Liver (tissue), 9 donors: Measurements from ENCODE around the gene TARBP1. TPM values are rescaled to one million over a fixed set of nuclear protein-coding genes. Genes with fewer than 3 reads are reported as not detected.

Source experiments
- DNase-seq: peaks from one replicate; pipeline ENCODE4 v3.0.0-alpha.2; 2017; ENCODE audit warnings: low spot score
- H3K27ac ChIP-seq, 2 donors: one replicate each; pipeline ENCODE4 v1.7.0; 2013; ENCODE audit warnings: inconsistent platforms in 2 of 2, low read length in 2 of 2, control low read depth in 1 of 2, low read depth in 1 of 2, mild to moderate bottlenecking in 1 of 2
- H3K27me3 ChIP-seq, 4 donors: one replicate each; pipeline versions ENCODE4 v1.6.1 to v1.7.0; 2013; ENCODE audit warnings: low read length in 3 of 4, inconsistent platforms in 1 of 4, mild to moderate bottlenecking in 1 of 4, moderate library complexity in 1 of 4; ENCODE audit not compliant: control insufficient read depth in 4 of 4, insufficient read depth in 4 of 4
- H3K36me3 ChIP-seq, 4 donors: one replicate each; pipeline versions ENCODE4 v1.6.1 to v1.7.0; 2013; ENCODE audit warnings: low read length in 3 of 4, mild to moderate bottlenecking in 3 of 4, low read depth in 1 of 4, moderate library complexity in 1 of 4; ENCODE audit not compliant: control insufficient read depth in 4 of 4, insufficient read depth in 3 of 4
- H3K4me1 ChIP-seq, 4 donors: one replicate each; pipeline versions ENCODE4 v1.6.1 to v1.7.0; 2013; ENCODE audit warnings: low read length in 3 of 4, mild to moderate bottlenecking in 3 of 4, moderate library complexity in 1 of 4; ENCODE audit not compliant: control insufficient read depth in 4 of 4, insufficient read depth in 4 of 4
- H3K4me3 ChIP-seq, 3 donors: one replicate each; pipeline versions ENCODE4 v1.6.1 to v1.7.0; 2013; ENCODE audit warnings: low read length in 3 of 3, control low read depth in 1 of 3, low read depth in 1 of 3, mild to moderate bottlenecking in 1 of 3
- H3K9ac ChIP-seq, 2 donors: one replicate each; pipeline ENCODE4 v1.7.0; 2013; ENCODE audit warnings: low read length in 2 of 2, mild to moderate bottlenecking in 2 of 2, moderate library complexity in 2 of 2, control low read depth in 1 of 2, low read depth in 1 of 2
- H3K9me3 ChIP-seq, 4 donors: one replicate each; pipeline versions ENCODE4 v1.6.1 to v1.7.0; 2013; ENCODE audit warnings: low read length in 3 of 4; ENCODE audit not compliant: control insufficient read depth in 4 of 4
- CTCF ChIP-seq: fragments of 150-350 bp; IDR thresholded peaks from 2 replicates; pipeline ENCODE4 v1.5.1; 2017; ENCODE audit warnings: improper control_type of control experiment, low read depth, low read length; ENCODE audit not compliant: missing input control
- EGR1 ChIP-seq, 2 donors: IDR thresholded peaks; 2 replicates each; pipeline ENCODE4 v1.6.1; 2016 to 2018; ENCODE audit warnings: antibody characterized with exemption in 2 of 2, low read depth in 2 of 2
- FOXA1 ChIP-seq: IDR thresholded peaks from 2 replicates; pipeline ENCODE4 v1.6.1; 2016; ENCODE audit warnings: antibody characterized with exemption
- FOXA2 ChIP-seq: IDR thresholded peaks from 2 replicates; pipeline ENCODE4 v1.6.1; 2016; ENCODE audit warnings: antibody characterized with exemption
- GABPA ChIP-seq, 2 donors: IDR thresholded peaks in 1 of 2; conservative IDR thresholded peaks in 1 of 2; 2 replicates each; pipeline ENCODE4 v1.6.1; 2016; ENCODE audit warnings: antibody characterized with exemption in 2 of 2, mild to moderate bottlenecking in 1 of 2, moderate library complexity in 1 of 2
- HNF4A ChIP-seq, 2 donors: conservative IDR thresholded peaks; 2 replicates each; pipeline ENCODE4 v1.6.1; 2016; ENCODE audit warnings: antibody characterized with exemption in 2 of 2, mild to moderate bottlenecking in 2 of 2
- HNF4G ChIP-seq: IDR thresholded peaks from 2 replicates; pipeline ENCODE4 v1.6.1; 2016; ENCODE audit warnings: antibody characterized with exemption
- JUND ChIP-seq, 2 donors: IDR thresholded peaks; 2 replicates each; pipeline ENCODE4 v1.6.1; 2016; ENCODE audit warnings: antibody characterized with exemption in 2 of 2
- NR2F2 ChIP-seq: IDR thresholded peaks from 2 replicates; pipeline ENCODE4 v1.6.1; 2016; ENCODE audit warnings: antibody characterized with exemption
- RAD21 ChIP-seq, 2 donors: IDR thresholded peaks; 2 replicates each; pipeline ENCODE4 v1.6.1; 2016; ENCODE audit warnings: antibody characterized with exemption in 2 of 2, mild to moderate bottlenecking in 2 of 2
- RXRA ChIP-seq, 2 donors: IDR thresholded peaks; 2 replicates each; pipeline ENCODE4 v1.6.1; 2017 to 2018; ENCODE audit warnings: antibody characterized with exemption in 2 of 2, mild to moderate bottlenecking in 1 of 2
- SP1 ChIP-seq: IDR thresholded peaks from 2 replicates; pipeline ENCODE4 v1.6.1; 2018; ENCODE audit warnings: antibody characterized with exemption, mild to moderate bottlenecking
- TAF1 ChIP-seq: conservative IDR thresholded peaks from 2 replicates; pipeline ENCODE4 v1.6.1; 2016; ENCODE audit warnings: antibody characterized with exemption, mild to moderate bottlenecking
- YY1 ChIP-seq: IDR thresholded peaks from 2 replicates; pipeline ENCODE4 v1.6.1; 2016; ENCODE audit warnings: antibody characterized with exemption, mild to moderate bottlenecking
- WGBS: extraction: QIAGEN DNeasy Blood & Tissue Kit; methylation state at CpG from one replicate; pipeline ENCODE4 v1.1.7; 2013; 5-methylcytosine and 5-hydroxymethylcytosine counted together
- polyA plus RNA-seq, 2 donors: library from polyadenylated mRNA; stranded (reverse) in 1 of 2; unstranded in 1 of 2; fragments of 200-250 nt in 1 of 2; fragments of >200 nt in 1 of 2; fragmentation: Nextera tagmentation in 1 of 2; extraction: Ambion mirVana in 1 of 2; gene quantifications; one replicate each; pipeline versions ENCODE4 v1.2.1 to v1.2.3, GENCODE V29; 2013 to 2015
- total RNA-seq, 2 donors: library from RNA; depleted of rRNA; stranded (reverse); fragments of >200 nt; gene quantifications; one replicate each; pipeline ENCODE4 v1.2.3, GENCODE V29; 2014
- TF ChIP-seq, protein P1 (sequence below): IDR thresholded peaks from 2 replicates; pipeline ENCODE4 v1.6.1; 2016; ENCODE audit warnings: antibody characterized with exemption
- TF ChIP-seq, protein P2 (sequence below): IDR thresholded peaks from 2 replicates; pipeline ENCODE4 v1.6.1; 2016; ENCODE audit warnings: antibody characterized with exemption
- TF ChIP-seq, protein P3 (sequence below): IDR thresholded peaks from 2 replicates; pipeline ENCODE4 v1.6.1; 2016; ENCODE audit warnings: antibody characterized with exemption
- TF ChIP-seq, protein P4 (sequence below): IDR thresholded peaks from 2 replicates; pipeline ENCODE4 v1.6.1; 2016; ENCODE audit warnings: antibody characterized with exemption, mild to moderate bottlenecking
- donor health status: healthy.
- donor health status: healthy.
- donor health status: healthy.
- donor health status: healthy.
- donor health status: healthy.

The TARBP1 gene
- total and polyA plus RNA-seq, 4 donors, result 4.1 to 17.6 (median 9.1) TPM

DNA sequence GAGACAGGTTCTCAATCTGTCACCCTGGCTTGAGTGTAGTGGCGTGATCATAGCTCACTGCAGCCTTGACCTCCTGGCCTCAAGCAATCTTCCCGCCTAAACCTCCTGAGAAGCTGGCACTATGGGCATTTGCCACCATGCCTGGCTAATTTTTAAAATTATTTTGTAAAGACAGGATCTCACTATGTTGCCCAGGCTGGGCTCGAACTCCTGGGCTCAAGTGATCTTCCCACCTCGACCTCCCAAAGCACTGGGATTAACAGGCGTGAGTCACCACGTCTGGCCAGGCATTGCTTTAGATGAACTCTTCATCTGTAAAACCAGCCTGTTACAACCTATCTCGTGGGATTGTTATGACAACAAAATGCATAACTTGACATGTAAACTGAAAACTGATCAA, 103.3 kb downstream of the TARBP1 start:
- Histone ChIP-seq H3K27ac (no peak overlapping the region), H3K9me3 (no peaks in the 10 kb centered on the region), H3K27me3 (no peaks in the 10 kb centered on the region), H3K9ac (no peak overlapping the region), H3K4me3 (no peak overlapping the region), H3K4me1 (peaks cover 0 to 26% (median 18%) of the 10 kb centered on the region in 4 donors), H3K36me3 (peaks cover 4 to 18% (median 17%) of the 10 kb centered on the region in 4 donors)
- DNase-seq, result no peak
- 95% methylated on average over 7 of the region's 7 CpGs for WGBS
- TF ChIP-seq HNF4G (no peak), RXRA (IDR thresholded peaks at IDR 0.05) (no peak)

DNA sequence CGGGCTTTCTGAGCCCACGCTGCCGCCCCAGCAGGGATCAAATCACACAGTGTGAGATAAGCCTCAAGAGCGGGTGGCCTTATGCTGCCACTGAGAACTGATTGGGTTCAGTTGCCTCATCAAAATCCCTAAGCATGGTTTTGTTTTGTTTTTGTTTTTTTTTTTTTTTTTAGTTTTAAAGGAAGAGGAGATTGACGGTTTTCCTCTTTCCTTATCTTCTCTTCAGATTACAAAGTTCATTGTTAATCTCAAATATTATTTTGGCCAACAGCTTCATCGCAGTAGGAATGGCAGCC, 105.1 kb downstream of the TARBP1 start:
- peak overlapping the region; percentile 84 to 98 for H3K9ac ChIP-seq
- WGBS, result under 1% methylated on average over 6 of the region's 6 CpGs
- no peak for DNase-seq
- TF ChIP-seq GABPA (IDR thresholded peaks at IDR 0.05 in 1 of 2, conservative IDR thresholded peaks at IDR 0.05 in 1 of 2) (no peak), TAF1 (peak; percentile 2), EGR1 (IDR thresholded peaks at IDR 0.05; ENCODE audit: low read depth in 2 of 2) (no peak), FOXA2 (no peak)
- TF ChIP-seq, protein P1, sequence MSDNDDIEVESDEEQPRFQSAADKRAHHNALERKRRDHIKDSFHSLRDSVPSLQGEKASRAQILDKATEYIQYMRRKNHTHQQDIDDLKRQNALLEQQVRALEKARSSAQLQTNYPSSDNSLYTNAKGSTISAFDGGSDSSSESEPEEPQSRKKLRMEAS, result no peak
- peaks cover 4 to 13% (median 7%) of the 10 kb centered on the region in 4 donors for H3K36me3 ChIP-seq
- peak overlapping the region; percentile 78 to 97 (median 83) for H3K4me3 ChIP-seq
- no peaks in the 10 kb centered on the region for H3K27me3 ChIP-seq
- H3K4me1 ChIP-seq, result peaks cover 0 to 26% (median 18%) of the 10 kb centered on the region in 4 donors
- H3K27ac ChIP-seq, result peak overlapping the region; percentile 97 to 99
- no peaks in the 10 kb centered on the region for H3K9me3 ChIP-seq

GRCh38 chr1:234373064-234373958, 105.7 kb downstream of the TARBP1 start, which contains the start of gene COA6:
COA6 (plus strand) TSS chr1:234373456; CDS start chr1:234373467, 11 bp downstream.
- H3K9ac ChIP-seq, result peak within 1 kb of the TSS; percentile 84 to 98
- under 1% methylated on average over 62 of the region's 62 CpGs for WGBS
- H3K27ac ChIP-seq, result peak within 1 kb of the TSS; percentile 97 to 99
- H3K4me1 ChIP-seq, result peaks cover 0 to 26% (median 18%) of the 10 kb centered on the region in 4 donors
- DNase-seq, result peak; percentile 91
- TF ChIP-seq FOXA1 (peak; percentile 75), FOXA2 (no peak), TAF1 (peak; percentile 41), RAD21 (IDR thresholded peaks at IDR 0.05) (peak; percentile 2 to 35), SP1 (peak; percentile 69), JUND (IDR thresholded peaks at IDR 0.05) (peak in 1 of 2 donors; percentile 9), HNF4A (conservative IDR thresholded peaks at IDR 0.05) (peak; percentile 52 to 80), HNF4G (peak; percentile 25), EGR1 (IDR thresholded peaks at IDR 0.05; ENCODE audit: low read depth in 2 of 2) (peak; percentile 90 to 97), YY1 (peak; percentile 91), RXRA (IDR thresholded peaks at IDR 0.05) (peak; percentile 50 to 60), NR2F2 (peak; percentile 79), GABPA (IDR thresholded peaks at IDR 0.05 in 1 of 2, conservative IDR thresholded peaks at IDR 0.05 in 1 of 2) (peak; percentile 98 to 99), CTCF (no peak)
- TF ChIP-seq, protein P1, result peak; percentile 88
- TF ChIP-seq, protein P2, sequence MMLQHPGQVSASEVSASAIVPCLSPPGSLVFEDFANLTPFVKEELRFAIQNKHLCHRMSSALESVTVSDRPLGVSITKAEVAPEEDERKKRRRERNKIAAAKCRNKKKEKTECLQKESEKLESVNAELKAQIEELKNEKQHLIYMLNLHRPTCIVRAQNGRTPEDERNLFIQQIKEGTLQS, result peak; percentile 33
- TF ChIP-seq, protein P3, sequence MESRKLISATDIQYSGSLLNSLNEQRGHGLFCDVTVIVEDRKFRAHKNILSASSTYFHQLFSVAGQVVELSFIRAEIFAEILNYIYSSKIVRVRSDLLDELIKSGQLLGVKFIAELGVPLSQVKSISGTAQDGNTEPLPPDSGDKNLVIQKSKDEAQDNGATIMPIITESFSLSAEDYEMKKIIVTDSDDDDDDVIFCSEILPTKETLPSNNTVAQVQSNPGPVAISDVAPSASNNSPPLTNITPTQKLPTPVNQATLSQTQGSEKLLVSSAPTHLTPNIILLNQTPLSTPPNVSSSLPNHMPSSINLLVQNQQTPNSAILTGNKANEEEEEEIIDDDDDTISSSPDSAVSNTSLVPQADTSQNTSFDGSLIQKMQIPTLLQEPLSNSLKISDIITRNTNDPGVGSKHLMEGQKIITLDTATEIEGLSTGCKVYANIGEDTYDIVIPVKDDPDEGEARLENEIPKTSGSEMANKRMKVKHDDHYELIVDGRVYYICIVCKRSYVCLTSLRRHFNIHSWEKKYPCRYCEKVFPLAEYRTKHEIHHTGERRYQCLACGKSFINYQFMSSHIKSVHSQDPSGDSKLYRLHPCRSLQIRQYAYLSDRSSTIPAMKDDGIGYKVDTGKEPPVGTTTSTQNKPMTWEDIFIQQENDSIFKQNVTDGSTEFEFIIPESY, result peak; percentile 96
- TF ChIP-seq, protein P4, sequence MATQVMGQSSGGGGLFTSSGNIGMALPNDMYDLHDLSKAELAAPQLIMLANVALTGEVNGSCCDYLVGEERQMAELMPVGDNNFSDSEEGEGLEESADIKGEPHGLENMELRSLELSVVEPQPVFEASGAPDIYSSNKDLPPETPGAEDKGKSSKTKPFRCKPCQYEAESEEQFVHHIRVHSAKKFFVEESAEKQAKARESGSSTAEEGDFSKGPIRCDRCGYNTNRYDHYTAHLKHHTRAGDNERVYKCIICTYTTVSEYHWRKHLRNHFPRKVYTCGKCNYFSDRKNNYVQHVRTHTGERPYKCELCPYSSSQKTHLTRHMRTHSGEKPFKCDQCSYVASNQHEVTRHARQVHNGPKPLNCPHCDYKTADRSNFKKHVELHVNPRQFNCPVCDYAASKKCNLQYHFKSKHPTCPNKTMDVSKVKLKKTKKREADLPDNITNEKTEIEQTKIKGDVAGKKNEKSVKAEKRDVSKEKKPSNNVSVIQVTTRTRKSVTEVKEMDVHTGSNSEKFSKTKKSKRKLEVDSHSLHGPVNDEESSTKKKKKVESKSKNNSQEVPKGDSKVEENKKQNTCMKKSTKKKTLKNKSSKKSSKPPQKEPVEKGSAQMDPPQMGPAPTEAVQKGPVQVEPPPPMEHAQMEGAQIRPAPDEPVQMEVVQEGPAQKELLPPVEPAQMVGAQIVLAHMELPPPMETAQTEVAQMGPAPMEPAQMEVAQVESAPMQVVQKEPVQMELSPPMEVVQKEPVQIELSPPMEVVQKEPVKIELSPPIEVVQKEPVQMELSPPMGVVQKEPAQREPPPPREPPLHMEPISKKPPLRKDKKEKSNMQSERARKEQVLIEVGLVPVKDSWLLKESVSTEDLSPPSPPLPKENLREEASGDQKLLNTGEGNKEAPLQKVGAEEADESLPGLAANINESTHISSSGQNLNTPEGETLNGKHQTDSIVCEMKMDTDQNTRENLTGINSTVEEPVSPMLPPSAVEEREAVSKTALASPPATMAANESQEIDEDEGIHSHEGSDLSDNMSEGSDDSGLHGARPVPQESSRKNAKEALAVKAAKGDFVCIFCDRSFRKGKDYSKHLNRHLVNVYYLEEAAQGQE, result peak; percentile 63
- no peaks in the 10 kb centered on the region for H3K9me3 ChIP-seq
- H3K4me3 ChIP-seq, result peak within 1 kb of the TSS; percentile 78 to 97 (median 83)
- no peaks in the 10 kb centered on the region for H3K27me3 ChIP-seq
- peaks cover 4 to 13% (median 6%) of the 10 kb centered on the region in 4 donors for H3K36me3 ChIP-seq
